Thyroid gland (tissue), 4 donors: ENCODE measurements around the gene FRMPD2. TPM values are rescaled to one million over a fixed set of nuclear protein-coding genes. Genes with fewer than 3 reads are reported as not detected.
A peak's percentile ranks its signal among the peaks of the same experiment; 100 is the strongest.

Experiments used
- DNase-seq, 2 donors: peaks; one replicate each; pipeline ENCODE4 v3.0.0-alpha.2; 2019
- H3K27ac ChIP-seq, 3 donors: fragments of 200-600 bp; sonication (generic); 1 replicate in 2 of 3; 2 replicates in 1 of 3; pipeline ENCODE4 v1.5.1; 2016 to 2019; ENCODE audit warnings: mild to moderate bottlenecking in 1 of 3, moderate library complexity in 1 of 3
- H3K27me3 ChIP-seq: fragments of 200-600 bp; sonication (generic); one replicate; pipeline ENCODE4 v1.5.1; 2019
- H3K36me3 ChIP-seq, 2 donors: fragments of 200-600 bp; sonication (generic); one replicate each; pipeline ENCODE4 v1.5.1; 2016 to 2019
- H3K4me1 ChIP-seq, 2 donors: fragments of 200-600 bp; sonication (generic); one replicate each; pipeline ENCODE4 v1.5.1; 2017 to 2019
- H3K4me3 ChIP-seq, 3 donors: fragments of 200-600 bp; sonication (generic); replicated peaks in 1 of 3; 1 replicate in 2 of 3; 2 replicates in 1 of 3; pipeline ENCODE4 v1.5.1; 2016; ENCODE audit warnings: mild to moderate bottlenecking in 1 of 3
- H3K9me3 ChIP-seq: fragments of 200-600 bp; sonication (generic); one replicate; pipeline ENCODE4 v1.5.1; 2017
- CTCF ChIP-seq, 6 experiments: fragments of 200-600 bp in 3 of 6; fragments of 450-650 bp in 3 of 6; sonication (generic) in 3 of 6; IDR thresholded peaks; one replicate each; pipeline ENCODE4 v1.5.1; 2016 to 2019; ENCODE audit warnings: antibody characterized with exemption in 6 of 6, mild to moderate bottlenecking in 2 of 6, inconsistent platforms in 1 of 6, moderate library complexity in 1 of 6
- POLR2A ChIP-seq, 2 donors: fragments of 450-650 bp; IDR thresholded peaks; one replicate each; pipeline ENCODE4 v1.6.1; 2017; ENCODE audit warnings: antibody characterized with exemption in 2 of 2, mild to moderate bottlenecking in 2 of 2, moderate library complexity in 1 of 2
- WGBS, 2 donors: methylation state at CpG; one replicate each; pipeline ENCODE4 v1.1.5; 2017; 5-methylcytosine and 5-hydroxymethylcytosine counted together
- intact Hi-C: fragments of 100-400 bp; cut with DNase I; formaldehyde crosslinking; loops from one replicate; pipeline ENCODE4 v1.15.1; 2023
- total RNA-seq, 4 donors: library from RNA; depleted of rRNA; stranded (reverse); fragments of >200 nt; gene quantifications; one replicate each; pipeline ENCODE4 v1.2.3, GENCODE V29; 2016

Gene FRMPD2
- total RNA-seq, 4 donors from 2014 or later: 0.50 to 4.4 (median 0.96) TPM

GRCh38 chr10:48205918-48206317, 68.6 kb downstream of the FRMPD2 start:
- 49 to 52% methylated on average over 4 of the region's 4 CpGs for WGBS, 2 donors
- Histone ChIP-seq H3K9me3 (no peaks in the 10 kb centered on the region), H3K4me3 (no peak overlapping the region), H3K27ac (peak overlapping the region; percentile 63 to 88 (median 72)), H3K27me3 (no peaks in the 10 kb centered on the region), H3K4me1 (peaks cover 9 to 20% of the 10 kb centered on the region in 2 donors), H3K36me3 (no peaks in the 10 kb centered on the region)
- intact Hi-C loops: no loop called here
- no peak for TF ChIP-seq POLR2A (IDR thresholded peaks at IDR 0.05)
- TF ChIP-seq CTCF (IDR thresholded peaks at IDR 0.05): no peak
- DNase-seq: peak; percentile 61 to 74

DNA sequence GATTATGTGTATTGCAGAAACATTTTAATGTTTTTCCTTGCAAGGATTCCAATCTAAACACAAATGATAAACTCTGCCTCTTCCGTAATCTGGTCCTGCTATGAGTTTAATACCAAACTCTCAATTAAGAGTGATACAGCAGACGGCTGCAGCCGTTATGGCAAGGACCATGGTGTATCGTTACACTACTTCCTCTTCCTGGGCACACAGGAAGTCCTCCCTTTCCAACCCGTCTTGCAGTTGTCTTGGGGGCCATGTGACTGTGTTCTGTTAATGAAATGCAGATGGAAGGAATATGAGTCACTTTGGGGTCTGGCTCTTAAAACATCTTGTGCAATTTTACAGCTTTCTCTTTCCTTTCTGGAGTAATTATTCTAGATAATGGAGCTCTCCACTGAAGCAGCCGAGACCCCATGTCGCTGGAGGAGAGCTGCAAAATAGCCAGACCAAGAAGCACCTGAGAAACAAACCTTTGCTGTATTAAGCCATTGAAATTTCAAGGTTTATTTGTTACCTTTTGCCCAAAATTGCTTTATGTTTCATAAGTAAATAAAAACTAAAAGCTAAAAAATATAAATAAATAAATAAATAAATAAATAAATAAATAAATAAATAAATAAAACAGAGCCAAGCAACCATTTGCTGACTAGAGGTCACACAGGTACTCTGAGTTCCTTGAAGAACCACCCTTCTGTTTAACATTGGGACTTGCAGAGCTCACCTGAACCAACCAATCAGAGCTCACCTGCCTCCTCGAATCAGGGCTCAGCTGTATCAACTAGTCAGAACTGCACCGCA, 74.7 kb downstream of the FRMPD2 start:
- Histone ChIP-seq H3K4me3 (no peak overlapping the region), H3K9me3 (no peaks in the 10 kb centered on the region), H3K36me3 (no peaks in the 10 kb centered on the region), H3K27ac (no peak overlapping the region), H3K27me3 (no peaks in the 10 kb centered on the region), H3K4me1 (no peaks in the 10 kb centered on the region)
- TF ChIP-seq CTCF (IDR thresholded peaks at IDR 0.05) (no peak), POLR2A (IDR thresholded peaks at IDR 0.05) (no peak)
- DNase-seq: no peak
- 77 to 86% methylated on average over 9 of the region's 9 CpGs for WGBS, 2 donors
- intact Hi-C loops: no loop called here

GRCh38 chr10:48197236-48197899, 77.1 kb downstream of the FRMPD2 start:
- Histone ChIP-seq H3K9me3 (no peaks in the 10 kb centered on the region), H3K36me3 (no peaks in the 10 kb centered on the region), H3K4me3 (no peak overlapping the region), H3K27ac (no peak overlapping the region), H3K27me3 (no peaks in the 10 kb centered on the region), H3K4me1 (no peaks in the 10 kb centered on the region)
- TF ChIP-seq CTCF (IDR thresholded peaks at IDR 0.05): no peak
- no peak for DNase-seq
- intact Hi-C loops: no loop called here
- WGBS, 2 donors: 87 to 89% methylated on average over 6 of the region's 6 CpGs

DNA sequence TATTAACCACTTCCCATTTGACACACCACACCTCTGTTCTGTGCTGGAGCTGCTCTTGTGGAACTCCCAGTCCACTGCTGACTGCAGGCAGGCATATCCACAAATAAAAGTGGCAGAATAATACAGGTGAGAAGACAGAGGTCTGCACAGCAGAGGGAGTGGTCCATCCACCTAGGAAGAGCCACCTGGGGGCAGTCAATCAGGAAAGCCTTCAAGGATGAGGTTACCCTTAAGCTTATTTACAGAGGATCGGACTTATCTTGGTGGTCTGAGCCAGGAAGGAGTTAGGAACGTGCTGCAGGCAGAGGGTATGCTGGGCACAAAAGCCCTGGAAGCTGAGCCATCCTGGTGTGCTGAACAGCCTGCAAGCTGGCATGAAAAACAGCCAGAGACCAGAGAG, 78.7 kb downstream of the FRMPD2 start:
- DNase-seq: no peak
- no peak for TF ChIP-seq CTCF (IDR thresholded peaks at IDR 0.05)
- TF ChIP-seq POLR2A (IDR thresholded peaks at IDR 0.05): no peak

GRCh38 chr10:48194830-48195229, 79.7 kb downstream of the FRMPD2 start:
- Histone ChIP-seq H3K27ac (no peak overlapping the region), H3K27me3 (no peaks in the 10 kb centered on the region), H3K4me3 (no peak overlapping the region), H3K4me1 (no peaks in the 10 kb centered on the region), H3K36me3 (no peaks in the 10 kb centered on the region), H3K9me3 (no peaks in the 10 kb centered on the region)
- TF ChIP-seq POLR2A (IDR thresholded peaks at IDR 0.05): no peak
- no peak for TF ChIP-seq CTCF (IDR thresholded peaks at IDR 0.05)
- intact Hi-C loops: no loop called here
- DNase-seq: no peak
- 63% methylated on average over 1 of the region's 1 CpG for WGBS, 2 donors

More for the DNA sequence above, 78.7 kb downstream of the FRMPD2 start:
- H3K36me3 ChIP-seq: no peaks in the 10 kb centered on the region
- H3K4me3 ChIP-seq: no peak overlapping the region
- H3K4me1 ChIP-seq: no peaks in the 10 kb centered on the region
- no peak overlapping the region for H3K27ac ChIP-seq
- H3K27me3 ChIP-seq: no peaks in the 10 kb centered on the region
- WGBS, 2 donors: 86 to 87% methylated on average over 2 of the region's 2 CpGs
- H3K9me3 ChIP-seq: no peaks in the 10 kb centered on the region
- intact Hi-C loops: no loop called here
